Hepatocyte (in vitro differentiated cells): ENCODE measurements around the gene SSX4B.

Source experiments
- CTCF ChIP-seq: fragments of 200-600 bp; sonication (generic); IDR thresholded peaks from 2 replicates; pipeline ENCODE4 v1.5.1; 2016; ENCODE audit warnings: antibody characterized with exemption, mild to moderate bottlenecking; ENCODE audit not compliant: poor library complexity
- EZH2 ChIP-seq: fragments of 200-600 bp; sonication (generic); IDR thresholded peaks from 2 replicates; pipeline ENCODE4 v1.6.1; 2016; ENCODE audit warnings: antibody characterized with exemption, mild to moderate bottlenecking, borderline replicate concordance

GRCh38 chrX:48357681-48358080 is 54.1 kb downstream of the SSX4B start:
- TF ChIP-seq CTCF (no peak), EZH2 (no peak)
